ENCODE measurements around the gene S100A8.

S100A8 gene

DNA sequence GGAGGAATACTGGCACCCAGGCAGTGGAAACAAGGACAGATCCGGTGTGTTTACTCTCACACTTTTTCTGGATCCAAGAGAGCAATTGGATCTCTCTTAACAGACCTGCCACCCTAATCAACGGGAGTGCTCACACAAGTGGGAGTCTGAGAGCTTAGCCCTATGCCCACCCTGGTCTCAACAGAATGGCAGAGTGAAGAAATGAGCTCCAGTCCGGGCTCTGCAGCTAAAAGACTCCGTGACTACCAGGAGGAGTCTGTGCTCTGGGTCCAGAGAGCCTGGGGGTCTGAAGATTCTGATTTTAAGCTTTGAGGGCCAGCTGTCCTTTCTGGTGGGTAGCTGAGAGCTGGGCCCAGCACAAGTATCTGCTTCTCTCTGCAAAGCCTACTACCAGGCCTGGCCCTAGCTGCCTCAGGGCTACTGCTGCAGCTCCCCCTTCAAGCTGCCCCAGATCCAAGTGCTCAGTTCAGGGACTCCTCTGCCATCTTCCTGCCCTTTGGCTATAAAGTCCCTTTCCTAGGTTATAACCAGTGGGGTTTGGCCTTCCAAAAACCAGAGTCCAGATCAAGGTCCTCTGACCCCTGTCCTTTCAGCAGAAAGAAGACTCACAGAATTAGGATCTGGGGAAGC, 29.3 kb downstream of the S100A8 start:
- FAIRE-seq (no peak), DNase-seq (ENCODE audit: insufficient read length, low spot score) (no peak)

DNA sequence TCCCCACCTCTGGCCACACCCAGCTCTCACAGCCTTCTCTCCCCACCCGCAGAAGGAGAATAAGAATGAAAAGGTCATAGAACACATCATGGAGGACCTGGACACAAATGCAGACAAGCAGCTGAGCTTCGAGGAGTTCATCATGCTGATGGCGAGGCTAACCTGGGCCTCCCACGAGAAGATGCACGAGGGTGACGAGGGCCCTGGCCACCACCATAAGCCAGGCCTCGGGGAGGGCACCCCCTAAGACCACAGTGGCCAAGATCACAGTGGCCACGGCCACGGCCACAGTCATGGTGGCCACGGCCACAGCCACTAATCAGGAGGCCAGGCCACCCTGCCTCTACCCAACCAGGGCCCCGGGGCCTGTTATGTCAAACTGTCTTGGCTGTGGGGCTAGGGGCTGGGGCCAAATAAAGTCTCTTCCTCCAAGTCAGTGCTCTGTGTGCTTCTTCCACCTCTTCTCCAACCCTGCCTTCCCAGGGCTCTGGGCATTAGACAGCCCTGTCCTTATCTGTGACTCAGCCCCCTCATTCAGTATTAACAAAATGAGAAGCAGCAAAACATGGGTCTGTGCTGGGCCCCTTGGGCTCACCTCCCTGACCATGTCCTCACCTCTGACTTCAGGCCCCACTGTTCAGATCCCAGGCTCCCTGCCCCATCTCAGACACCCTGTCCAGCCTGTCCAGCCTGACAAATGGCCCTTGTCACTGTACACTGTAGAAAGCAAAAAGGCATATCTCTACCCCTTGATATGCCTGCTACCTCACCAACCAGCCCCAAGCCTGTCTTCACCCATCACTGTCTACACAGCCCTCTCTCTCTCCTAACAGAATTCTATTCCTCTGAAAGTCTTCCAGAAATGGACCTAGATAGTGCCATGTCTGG, 30.0 kb downstream of the S100A8 start:
- DNase-seq (ENCODE audit: insufficient read length, low spot score) = no peak
- TF ChIP-seq, protein P1, sequence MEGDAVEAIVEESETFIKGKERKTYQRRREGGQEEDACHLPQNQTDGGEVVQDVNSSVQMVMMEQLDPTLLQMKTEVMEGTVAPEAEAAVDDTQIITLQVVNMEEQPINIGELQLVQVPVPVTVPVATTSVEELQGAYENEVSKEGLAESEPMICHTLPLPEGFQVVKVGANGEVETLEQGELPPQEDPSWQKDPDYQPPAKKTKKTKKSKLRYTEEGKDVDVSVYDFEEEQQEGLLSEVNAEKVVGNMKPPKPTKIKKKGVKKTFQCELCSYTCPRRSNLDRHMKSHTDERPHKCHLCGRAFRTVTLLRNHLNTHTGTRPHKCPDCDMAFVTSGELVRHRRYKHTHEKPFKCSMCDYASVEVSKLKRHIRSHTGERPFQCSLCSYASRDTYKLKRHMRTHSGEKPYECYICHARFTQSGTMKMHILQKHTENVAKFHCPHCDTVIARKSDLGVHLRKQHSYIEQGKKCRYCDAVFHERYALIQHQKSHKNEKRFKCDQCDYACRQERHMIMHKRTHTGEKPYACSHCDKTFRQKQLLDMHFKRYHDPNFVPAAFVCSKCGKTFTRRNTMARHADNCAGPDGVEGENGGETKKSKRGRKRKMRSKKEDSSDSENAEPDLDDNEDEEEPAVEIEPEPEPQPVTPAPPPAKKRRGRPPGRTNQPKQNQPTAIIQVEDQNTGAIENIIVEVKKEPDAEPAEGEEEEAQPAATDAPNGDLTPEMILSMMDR (IDR thresholded peaks at IDR 0.05; ENCODE audit: insufficient read depth, missing control alignments) = no peak
- FAIRE-seq = no peak

More for the DNA sequence above, 29.3 kb downstream of the S100A8 start:
- TF ChIP-seq, protein P1 (IDR thresholded peaks at IDR 0.05; ENCODE audit: insufficient read depth, missing control alignments) = no peak

DNA sequence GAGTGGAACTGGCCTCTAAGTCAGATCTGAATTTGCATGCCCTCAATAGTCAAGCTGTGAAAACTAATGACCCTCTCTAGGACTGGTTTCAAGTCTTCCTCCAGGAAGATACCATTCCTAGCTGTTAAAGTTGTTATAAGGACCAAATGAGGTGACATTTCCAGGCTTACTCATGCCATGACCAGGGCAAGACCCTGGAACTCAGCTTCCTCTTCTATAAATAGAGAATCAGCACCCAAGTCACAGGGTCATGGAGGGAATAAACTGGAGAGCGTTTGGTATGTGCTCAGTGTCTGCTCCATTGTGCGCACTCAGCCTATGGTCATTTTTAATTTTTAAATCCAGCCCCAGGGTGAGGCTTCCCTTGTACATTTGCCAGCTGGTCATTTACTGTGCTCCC, 30.7 kb downstream of the S100A8 start:
- FAIRE-seq (no peak), DNase-seq (ENCODE audit: insufficient read length, low spot score) (no peak)
- TF ChIP-seq, protein P1 (IDR thresholded peaks at IDR 0.05; ENCODE audit: insufficient read depth, missing control alignments) = no peak

DNA sequence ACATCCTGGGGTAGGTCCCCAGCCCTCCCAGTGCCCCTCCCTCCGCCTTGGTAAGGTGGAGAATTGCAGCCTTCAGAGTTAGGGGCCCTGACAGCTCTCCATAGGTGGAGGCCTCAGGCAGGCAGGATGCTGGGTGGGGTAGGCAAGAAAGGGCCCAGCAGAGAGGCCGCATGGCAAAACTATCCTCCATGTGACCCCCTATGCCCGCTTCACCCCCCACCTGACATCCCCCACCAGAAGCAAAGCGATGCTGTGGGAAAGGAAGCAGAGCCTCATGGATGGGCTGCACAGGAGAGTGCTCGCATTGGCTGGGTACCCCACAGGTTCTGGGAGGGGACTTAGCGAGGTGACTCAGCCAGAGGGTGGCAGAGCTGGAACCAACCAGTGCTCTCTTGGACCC, 31.6 kb downstream of the S100A8 start:
- DNase-seq (ENCODE audit: insufficient read length, low spot score) (no peak), FAIRE-seq (no peak)
- TF ChIP-seq, protein P1 (IDR thresholded peaks at IDR 0.05; ENCODE audit: insufficient read depth, missing control alignments) = no peak

DNA sequence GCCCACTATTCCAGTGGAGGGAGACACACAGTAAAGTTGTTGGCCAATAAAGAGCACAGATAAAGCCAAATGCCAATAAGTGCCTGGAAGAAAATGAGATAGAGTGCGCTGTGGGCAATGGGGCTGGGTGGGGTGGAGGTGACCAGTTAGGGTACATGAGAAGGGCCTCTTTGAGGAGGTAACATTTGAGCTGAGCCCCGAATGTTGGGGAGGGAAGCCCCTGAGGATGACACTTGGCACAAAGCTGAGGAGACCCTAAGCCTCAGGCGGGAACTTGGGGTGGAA, 32.2 kb downstream of the S100A8 start:
- TF ChIP-seq, protein P1 (IDR thresholded peaks at IDR 0.05; ENCODE audit: insufficient read depth, missing control alignments) = no peak
- DNase-seq (ENCODE audit: insufficient read length, low spot score) (no peak), FAIRE-seq (no peak)

DNA sequence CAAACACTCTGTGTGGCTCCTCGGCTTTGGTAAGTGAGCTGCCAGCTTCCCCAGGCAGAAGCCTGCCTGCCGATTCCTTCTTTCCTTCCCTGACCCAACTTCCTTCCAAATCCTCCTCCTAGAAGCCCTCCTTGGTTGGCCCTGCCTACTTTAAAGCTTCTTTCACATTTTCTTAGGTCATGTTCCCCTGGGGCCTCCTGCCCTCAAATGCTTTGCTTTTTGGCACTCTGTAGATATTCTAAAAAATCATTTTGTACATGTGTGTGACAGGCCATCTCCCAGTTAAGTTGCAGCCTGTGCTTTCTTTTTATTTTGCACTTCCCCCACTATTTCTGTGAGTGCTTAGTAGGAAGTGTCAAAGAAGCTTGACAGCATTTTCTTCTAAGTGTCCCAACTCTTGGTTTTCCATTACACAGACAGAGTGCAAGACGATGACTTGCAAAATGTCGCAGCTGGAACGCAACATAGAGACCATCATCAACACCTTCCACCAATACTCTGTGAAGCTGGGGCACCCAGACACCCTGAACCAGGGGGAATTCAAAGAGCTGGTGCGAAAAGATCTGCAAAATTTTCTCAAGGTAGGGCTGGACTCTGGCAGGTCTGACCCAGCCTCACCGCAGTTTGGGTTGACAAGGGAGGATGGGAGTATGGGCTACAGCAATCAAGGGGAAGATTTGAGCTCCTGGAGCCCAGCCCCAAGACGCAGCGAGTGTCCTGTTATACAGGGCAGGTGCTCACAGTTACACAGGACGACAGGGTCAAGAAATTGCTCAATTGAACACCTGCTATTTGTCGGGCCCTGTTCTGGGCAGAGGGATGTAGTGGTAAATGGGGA, 32.8 kb downstream of the S100A8 start, which contains the start of gene S100A9:
S100A9 (plus strand) TSS at position 2 of the 838 bp plus-strand sequence; CDS start at position 432, 430 bp downstream.
- no peak for FAIRE-seq
- no peak for DNase-seq (ENCODE audit: insufficient read length, low spot score)
- TF ChIP-seq, protein P1 (IDR thresholded peaks at IDR 0.05; ENCODE audit: insufficient read depth, missing control alignments) = no peak

All from D721Med (cell line).